ENCODE data around the gene SYNC.

The SYNC gene

DNA sequence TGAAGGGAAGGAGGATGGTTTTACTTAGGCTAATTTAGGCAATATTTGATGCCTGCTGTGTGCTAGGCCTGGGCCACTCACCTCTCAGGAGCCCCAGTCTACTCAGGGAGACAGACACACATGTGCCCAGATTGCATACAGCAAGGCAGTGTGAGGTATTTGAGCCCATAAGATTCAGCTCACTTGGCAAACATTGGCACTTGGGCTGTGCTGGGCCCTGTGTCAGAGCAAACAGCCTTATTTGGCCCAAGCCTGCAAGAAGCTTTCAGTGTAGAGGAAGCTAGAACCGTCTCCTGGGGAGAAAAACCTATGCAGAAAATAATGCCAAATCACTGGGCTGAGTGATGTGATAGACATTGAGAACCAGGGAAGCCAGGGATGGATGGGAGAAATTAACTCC, 3.9 kb upstream of the SYNC start:
- no peak overlapping the region for H3K9ac ChIP-seq
- no peaks in the 10 kb centered on the region for H3K9me3 ChIP-seq (ENCODE audit: control insufficient read depth, low read length)
- H3K4me3 ChIP-seq (ENCODE audit: low read depth, low read length), result no peak overlapping the region
- no peak overlapping the region for H3K4me2 ChIP-seq (ENCODE audit: low read length)
- peaks cover 2% of the 10 kb centered on the region for H3K4me1 ChIP-seq
- H2AFZ ChIP-seq, result no peak overlapping the region
- H3K36me3 ChIP-seq (ENCODE audit: control insufficient read depth, insufficient read depth, low read length), result no peaks in the 10 kb centered on the region
- TF ChIP-seq, protein P1, sequence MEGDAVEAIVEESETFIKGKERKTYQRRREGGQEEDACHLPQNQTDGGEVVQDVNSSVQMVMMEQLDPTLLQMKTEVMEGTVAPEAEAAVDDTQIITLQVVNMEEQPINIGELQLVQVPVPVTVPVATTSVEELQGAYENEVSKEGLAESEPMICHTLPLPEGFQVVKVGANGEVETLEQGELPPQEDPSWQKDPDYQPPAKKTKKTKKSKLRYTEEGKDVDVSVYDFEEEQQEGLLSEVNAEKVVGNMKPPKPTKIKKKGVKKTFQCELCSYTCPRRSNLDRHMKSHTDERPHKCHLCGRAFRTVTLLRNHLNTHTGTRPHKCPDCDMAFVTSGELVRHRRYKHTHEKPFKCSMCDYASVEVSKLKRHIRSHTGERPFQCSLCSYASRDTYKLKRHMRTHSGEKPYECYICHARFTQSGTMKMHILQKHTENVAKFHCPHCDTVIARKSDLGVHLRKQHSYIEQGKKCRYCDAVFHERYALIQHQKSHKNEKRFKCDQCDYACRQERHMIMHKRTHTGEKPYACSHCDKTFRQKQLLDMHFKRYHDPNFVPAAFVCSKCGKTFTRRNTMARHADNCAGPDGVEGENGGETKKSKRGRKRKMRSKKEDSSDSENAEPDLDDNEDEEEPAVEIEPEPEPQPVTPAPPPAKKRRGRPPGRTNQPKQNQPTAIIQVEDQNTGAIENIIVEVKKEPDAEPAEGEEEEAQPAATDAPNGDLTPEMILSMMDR (IDR thresholded peaks at IDR 0.05), result no peak
- no peaks in the 10 kb centered on the region for H3K27me3 ChIP-seq (ENCODE audit: control insufficient read depth, insufficient read depth, low read length)
- H3K27ac ChIP-seq, result no peak overlapping the region
- no peaks in the 10 kb centered on the region for H3K79me2 ChIP-seq

DNA sequence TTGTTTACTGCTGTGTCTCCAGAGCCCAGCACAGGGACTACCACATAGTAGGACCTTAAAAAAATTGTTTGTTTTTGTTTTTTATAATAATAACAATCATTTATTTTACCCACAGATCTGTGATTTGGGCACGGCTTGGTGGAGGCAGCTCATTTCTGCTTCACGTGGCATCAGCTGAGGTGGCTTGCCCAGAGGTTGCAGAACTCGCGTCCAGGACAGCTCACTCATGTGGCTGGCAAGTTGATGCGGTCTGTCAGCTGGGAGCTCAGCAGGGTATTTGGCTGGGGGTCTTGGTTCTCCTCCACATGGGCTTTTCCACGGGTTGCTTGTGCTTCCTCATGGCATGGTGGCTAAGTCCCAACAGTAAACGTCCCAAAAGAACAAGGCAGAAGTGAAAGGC, 2.9 kb upstream of the SYNC start:
- Histone ChIP-seq H3K27me3 (ENCODE audit: control insufficient read depth, insufficient read depth, low read length) (no peaks in the 10 kb centered on the region), H3K27ac (no peak overlapping the region), H3K9ac (no peak overlapping the region), H3K4me3 (ENCODE audit: low read depth, low read length) (no peak overlapping the region), H3K36me3 (ENCODE audit: control insufficient read depth, insufficient read depth, low read length) (no peaks in the 10 kb centered on the region), H3K79me2 (no peaks in the 10 kb centered on the region), H3K4me1 (peaks cover 2% of the 10 kb centered on the region), H3K4me2 (ENCODE audit: low read length) (no peak overlapping the region), H2AFZ (no peak overlapping the region), H3K9me3 (ENCODE audit: control insufficient read depth, low read length) (no peaks in the 10 kb centered on the region)
- TF ChIP-seq, protein P1 (IDR thresholded peaks at IDR 0.05), result no peak

DNA sequence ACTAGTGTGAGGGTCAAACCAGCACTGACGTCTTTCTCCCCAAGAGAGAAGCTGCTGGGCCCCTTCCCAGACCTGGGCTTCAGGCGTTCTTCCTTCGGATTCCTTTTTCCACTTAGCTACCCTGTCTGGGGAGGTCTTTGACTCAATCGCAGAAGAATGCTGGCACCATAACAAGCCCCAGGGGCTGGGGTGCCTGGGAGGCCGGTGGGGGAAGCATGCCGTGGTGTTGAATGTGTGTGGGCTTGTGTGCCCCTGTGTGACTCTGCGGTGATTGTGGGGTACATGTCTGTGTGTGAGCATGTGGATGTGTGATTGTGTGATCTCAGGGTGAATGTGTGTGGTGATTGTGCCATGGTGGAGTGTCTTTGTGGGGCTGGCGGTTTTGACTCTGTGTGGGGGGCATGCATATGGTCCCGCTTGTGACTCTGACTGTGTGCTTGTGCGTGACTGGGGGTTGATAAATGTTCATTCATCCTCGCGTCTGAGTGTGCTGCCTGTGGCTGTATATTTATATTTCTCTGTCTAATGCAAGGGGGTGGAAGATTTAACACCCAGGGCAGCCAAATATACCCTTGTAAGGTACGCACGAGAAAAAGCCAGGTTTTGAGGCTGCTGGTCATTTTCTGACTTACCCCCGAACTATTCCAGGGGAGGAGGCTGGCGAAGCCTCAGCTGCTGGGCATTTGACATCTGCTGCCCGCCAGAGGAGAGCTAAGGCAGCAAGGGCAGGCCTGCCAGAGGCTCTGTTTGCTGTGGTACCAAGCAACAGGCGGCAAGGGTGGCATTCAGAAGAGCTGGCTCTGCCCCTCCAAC, 1.1 kb upstream of the SYNC start:
- H3K4me2 ChIP-seq (ENCODE audit: low read length), result peak overlapping the region; percentile 67
- no peaks in the 10 kb centered on the region for H3K79me2 ChIP-seq
- no peaks in the 10 kb centered on the region for H3K36me3 ChIP-seq (ENCODE audit: control insufficient read depth, insufficient read depth, low read length)
- H2AFZ ChIP-seq, result peak overlapping the region; percentile 83
- no peak overlapping the region for H3K27ac ChIP-seq
- H3K4me1 ChIP-seq, result peaks cover 2% of the 10 kb centered on the region
- H3K9me3 ChIP-seq (ENCODE audit: control insufficient read depth, low read length), result no peaks in the 10 kb centered on the region
- TF ChIP-seq, protein P1 (IDR thresholded peaks at IDR 0.05), result no peak
- H3K27me3 ChIP-seq (ENCODE audit: control insufficient read depth, insufficient read depth, low read length), result no peaks in the 10 kb centered on the region
- peak overlapping the region; percentile 44 for H3K4me3 ChIP-seq (ENCODE audit: low read depth, low read length)
- no peak overlapping the region for H3K9ac ChIP-seq

DNA sequence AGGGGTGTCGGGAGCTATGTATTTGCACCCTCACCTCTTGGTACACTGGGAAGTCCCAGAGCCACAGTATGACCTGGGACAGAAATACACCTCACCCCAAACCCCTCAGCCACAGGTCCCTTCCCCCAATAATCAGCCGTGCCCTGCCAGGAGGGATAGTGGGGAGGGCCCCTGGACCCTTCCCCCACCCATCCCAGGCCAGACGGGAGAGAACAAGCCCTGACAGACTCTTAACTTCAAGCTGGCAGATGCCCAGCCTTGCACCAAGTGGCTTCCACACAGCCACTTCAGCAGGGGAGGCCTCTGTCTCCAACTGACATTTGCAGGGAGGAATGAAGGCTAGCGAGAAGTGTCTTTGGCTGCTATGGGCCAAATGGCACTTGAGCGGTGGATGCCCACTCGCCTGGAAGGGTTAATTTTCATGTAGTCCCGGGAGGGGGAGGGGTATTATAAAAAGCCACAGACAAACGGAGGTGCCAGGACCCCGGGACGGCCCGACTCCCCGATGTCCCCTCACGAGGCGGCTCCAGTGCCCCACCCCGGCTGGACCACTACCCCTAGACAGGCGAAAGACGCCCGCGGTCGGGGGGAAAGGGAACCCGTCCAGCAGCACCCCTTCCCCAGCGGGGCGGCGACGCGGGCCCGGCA, 495 bp downstream of the SYNC start:
- H3K36me3 ChIP-seq (ENCODE audit: control insufficient read depth, insufficient read depth, low read length), result no peaks in the 10 kb centered on the region
- no peaks in the 10 kb centered on the region for H3K27me3 ChIP-seq (ENCODE audit: control insufficient read depth, insufficient read depth, low read length)
- peak overlapping the region; percentile 66 for H2AFZ ChIP-seq
- H3K4me3 ChIP-seq (ENCODE audit: low read depth, low read length), result peak overlapping the region; percentile 56
- H3K27ac ChIP-seq, result peak overlapping the region; percentile 29
- H3K9me3 ChIP-seq (ENCODE audit: control insufficient read depth, low read length), result no peaks in the 10 kb centered on the region
- TF ChIP-seq, protein P1 (IDR thresholded peaks at IDR 0.05), result no peak
- H3K79me2 ChIP-seq, result no peaks in the 10 kb centered on the region
- H3K4me2 ChIP-seq (ENCODE audit: low read length), result peak overlapping the region; percentile 88
- peaks cover 2% of the 10 kb centered on the region for H3K4me1 ChIP-seq
- no peak overlapping the region for H3K9ac ChIP-seq

Measured in parathyroid adenoma (tissue), 2 donors.